Loucy (cell line): Measurements from ENCODE around the gene SGK1.
A peak's percentile ranks its signal among the peaks of the same experiment; 100 is the strongest.
"Not testable (repeated sequence)": the region's sequence is repeated elsewhere in the genome, so short reads cannot be mapped to it uniquely, and the experiment has no call there.

Source experiments
- H2AFZ ChIP-seq: fragments of 200-600 bp; sonication (generic); 2 replicates; pipeline ENCODE4 v1.6.0; 2016; ENCODE audit warnings: antibody characterized with exemption, mild to moderate bottlenecking, low read length, moderate library complexity
- H3F3A ChIP-seq: fragments of 200-600 bp; 2 replicates; pipeline ENCODE4 v1.6.0; 2016; ENCODE audit warnings: antibody characterized with exemption, low read depth, mild to moderate bottlenecking
- H3K27me3 ChIP-seq: fragments of 200-600 bp; sonication (generic); 2 replicates; pipeline ENCODE4 v1.6.1; 2014; ENCODE audit warnings: low read length, mild to moderate bottlenecking; ENCODE audit not compliant: insufficient read depth, poor library complexity, severe bottlenecking
- H3K36me3 ChIP-seq: fragments of 200-600 bp; sonication (generic); 2 replicates; pipeline ENCODE4 v1.6.1; 2016; ENCODE audit warnings: low read length; ENCODE audit not compliant: insufficient read depth
- H3K4me1 ChIP-seq: fragments of 200-600 bp; sonication (generic); 2 replicates; pipeline ENCODE4 v1.5.1; 2014; ENCODE audit warnings: low read length, mild to moderate bottlenecking; ENCODE audit not compliant: insufficient read depth, poor library complexity, severe bottlenecking
- H3K4me2 ChIP-seq: fragments of 200-600 bp; sonication (generic); 2 replicates; pipeline ENCODE4 v1.6.0; 2014; ENCODE audit warnings: antibody characterized with exemption, low read length, low read depth, mild to moderate bottlenecking; ENCODE audit not compliant: poor library complexity, severe bottlenecking
- H3K4me3 ChIP-seq: fragments of 200-600 bp; sonication (generic); 2 replicates; pipeline ENCODE4 v1.5.1; 2014; ENCODE audit warnings: low read length, mild to moderate bottlenecking, mixed read lengths; ENCODE audit not compliant: poor library complexity, severe bottlenecking
- H3K79me2 ChIP-seq: fragments of 200-600 bp; sonication (generic); 2 replicates; pipeline ENCODE4 v1.6.1; 2014; ENCODE audit warnings: low read length; ENCODE audit not compliant: insufficient read depth
- H3K9ac ChIP-seq: fragments of 200-600 bp; sonication (generic); 2 replicates; pipeline ENCODE4 v1.6.0; 2014; ENCODE audit warnings: mild to moderate bottlenecking, low read depth, low read length, moderate library complexity; ENCODE audit not compliant: poor library complexity, severe bottlenecking
- H3K9me2 ChIP-seq: fragments of 200-600 bp; sonication (generic); replicated peaks from 2 replicates; pipeline ENCODE4 v1.6.1; 2016; ENCODE audit warnings: low read depth, low read length, mixed read lengths
- H3K9me3 ChIP-seq: fragments of 200-600 bp; sonication (generic); 2 replicates; pipeline ENCODE4 v1.6.1; 2014; ENCODE audit warnings: mild to moderate bottlenecking, antibody characterized with exemption, low read length, low read depth; ENCODE audit not compliant: insufficient read depth
- H4K20me1 ChIP-seq: fragments of 200-600 bp; sonication (generic); 2 replicates; pipeline ENCODE4 v1.6.0; 2014; ENCODE audit warnings: antibody characterized with exemption, low read length, mild to moderate bottlenecking; ENCODE audit not compliant: insufficient read depth, poor library complexity, severe bottlenecking
- EZH2phosphoT487 ChIP-seq: fragments of 200-600 bp; IDR thresholded peaks from 2 replicates; pipeline ENCODE4 v1.6.1; 2018; ENCODE audit warnings: antibody characterized with exemption, mild to moderate bottlenecking, moderate library complexity, borderline replicate concordance
- TF ChIP-seq, protein P1 (sequence below): fragments of 200-600 bp; sonication (generic); conservative IDR thresholded peaks from 2 replicates; pipeline ENCODE4 v1.5.1; 2014; ENCODE audit warnings: mild to moderate bottlenecking, antibody characterized with exemption, low read length

SGK1 gene

DNA sequence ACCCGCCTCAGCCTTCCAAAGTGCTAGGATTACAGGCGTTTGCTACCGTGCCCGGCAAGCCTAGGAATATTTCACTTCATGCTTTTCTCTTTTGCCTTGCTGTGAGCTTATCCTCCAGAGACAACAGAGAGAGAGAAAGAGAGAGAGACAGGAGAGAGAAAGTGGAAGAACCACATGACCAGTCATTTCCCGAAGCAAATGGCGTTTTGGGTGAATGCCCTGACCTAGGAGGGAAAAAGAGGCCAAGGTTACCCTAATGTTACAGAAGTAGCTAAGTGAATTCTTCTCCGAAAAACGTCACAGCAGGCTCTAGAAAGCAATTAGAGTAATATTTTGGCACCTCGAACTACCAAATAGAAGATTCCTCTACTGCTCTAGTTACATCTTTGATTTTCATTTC is 9.1 kb downstream of the SGK1 start:
- Histone ChIP-seq H3K9me2 (no peaks in the 10 kb centered on the region), H2AFZ (no peak overlapping the region), H3K9ac (no peak overlapping the region), H3K9me3 (no peaks in the 10 kb centered on the region), H3K4me1 (peaks cover 10% of the 10 kb centered on the region), H3K79me2 (no peaks in the 10 kb centered on the region), H3K27me3 (no peaks in the 10 kb centered on the region), H4K20me1 (no peaks in the 10 kb centered on the region), H3K4me3 (no peak overlapping the region), H3K36me3 (no peaks in the 10 kb centered on the region), H3F3A (no peaks in the 10 kb centered on the region), H3K4me2 (no peak overlapping the region)
- TF ChIP-seq, protein P1, sequence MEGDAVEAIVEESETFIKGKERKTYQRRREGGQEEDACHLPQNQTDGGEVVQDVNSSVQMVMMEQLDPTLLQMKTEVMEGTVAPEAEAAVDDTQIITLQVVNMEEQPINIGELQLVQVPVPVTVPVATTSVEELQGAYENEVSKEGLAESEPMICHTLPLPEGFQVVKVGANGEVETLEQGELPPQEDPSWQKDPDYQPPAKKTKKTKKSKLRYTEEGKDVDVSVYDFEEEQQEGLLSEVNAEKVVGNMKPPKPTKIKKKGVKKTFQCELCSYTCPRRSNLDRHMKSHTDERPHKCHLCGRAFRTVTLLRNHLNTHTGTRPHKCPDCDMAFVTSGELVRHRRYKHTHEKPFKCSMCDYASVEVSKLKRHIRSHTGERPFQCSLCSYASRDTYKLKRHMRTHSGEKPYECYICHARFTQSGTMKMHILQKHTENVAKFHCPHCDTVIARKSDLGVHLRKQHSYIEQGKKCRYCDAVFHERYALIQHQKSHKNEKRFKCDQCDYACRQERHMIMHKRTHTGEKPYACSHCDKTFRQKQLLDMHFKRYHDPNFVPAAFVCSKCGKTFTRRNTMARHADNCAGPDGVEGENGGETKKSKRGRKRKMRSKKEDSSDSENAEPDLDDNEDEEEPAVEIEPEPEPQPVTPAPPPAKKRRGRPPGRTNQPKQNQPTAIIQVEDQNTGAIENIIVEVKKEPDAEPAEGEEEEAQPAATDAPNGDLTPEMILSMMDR, result no peak
- no peak for TF ChIP-seq EZH2phosphoT487

DNA sequence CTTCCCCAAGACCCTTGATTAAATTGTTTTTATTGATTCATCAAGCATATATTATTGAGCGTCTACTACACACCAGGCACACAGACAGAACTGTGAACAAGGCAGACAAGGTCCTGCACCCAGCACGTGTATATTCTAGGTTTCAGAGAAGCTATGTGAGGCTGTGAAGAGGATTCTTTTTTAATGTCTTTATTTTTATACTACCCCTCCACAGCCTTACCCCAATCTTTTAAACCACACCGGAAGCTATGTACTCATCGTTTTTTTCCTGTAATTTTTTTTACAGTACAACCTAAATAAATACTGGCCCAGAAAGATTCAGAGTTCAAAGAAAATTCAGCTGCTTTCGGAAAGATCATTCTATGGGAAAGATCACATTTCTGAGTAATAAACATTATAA is 10.0 kb downstream of the SGK1 start:
- Histone ChIP-seq H3K9ac (no peak overlapping the region), H3F3A (no peaks in the 10 kb centered on the region), H3K4me3 (no peak overlapping the region), H3K9me3 (no peaks in the 10 kb centered on the region), H3K4me2 (peak overlapping the region; percentile 5), H3K27me3 (no peaks in the 10 kb centered on the region), H3K4me1 (peaks cover 10% of the 10 kb centered on the region), H3K36me3 (no peaks in the 10 kb centered on the region), H4K20me1 (no peaks in the 10 kb centered on the region), H2AFZ (no peak overlapping the region), H3K9me2 (no peaks in the 10 kb centered on the region), H3K79me2 (no peaks in the 10 kb centered on the region)
- no peak for TF ChIP-seq EZH2phosphoT487
- TF ChIP-seq, protein P1, result no peak

DNA sequence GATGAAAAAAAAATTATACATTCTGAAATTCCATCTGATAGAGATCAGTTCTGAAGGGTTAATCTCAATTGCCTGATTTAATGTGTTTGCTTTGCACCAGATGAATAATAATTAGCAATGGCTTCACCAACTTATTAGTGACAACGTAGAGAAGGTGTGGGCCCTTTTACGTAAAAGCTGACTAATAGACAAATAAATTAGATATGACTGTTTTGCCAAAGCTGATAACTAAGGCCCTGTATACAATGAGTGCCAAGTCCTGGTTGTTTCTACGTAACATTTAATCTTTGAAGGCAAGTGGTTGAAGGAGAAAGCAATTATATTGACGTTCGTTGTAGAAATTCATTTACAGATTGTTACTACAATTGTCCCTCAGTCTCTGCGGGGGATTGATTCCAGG is 10.8 kb downstream of the SGK1 start:
- H3K9me3 ChIP-seq, result no peaks in the 10 kb centered on the region
- peaks cover 10% of the 10 kb centered on the region for H3K4me1 ChIP-seq
- no peaks in the 10 kb centered on the region for H3K79me2 ChIP-seq
- TF ChIP-seq, protein P1, result no peak
- TF ChIP-seq EZH2phosphoT487, result no peak
- H3K4me2 ChIP-seq, result no peak overlapping the region
- no peaks in the 10 kb centered on the region for H3K36me3 ChIP-seq
- no peaks in the 10 kb centered on the region for H3K27me3 ChIP-seq
- H4K20me1 ChIP-seq, result no peaks in the 10 kb centered on the region
- no peaks in the 10 kb centered on the region for H3F3A ChIP-seq
- H3K9ac ChIP-seq, result no peak overlapping the region
- H3K4me3 ChIP-seq, result no peak overlapping the region
- no peaks in the 10 kb centered on the region for H3K9me2 ChIP-seq
- no peak overlapping the region for H2AFZ ChIP-seq

DNA sequence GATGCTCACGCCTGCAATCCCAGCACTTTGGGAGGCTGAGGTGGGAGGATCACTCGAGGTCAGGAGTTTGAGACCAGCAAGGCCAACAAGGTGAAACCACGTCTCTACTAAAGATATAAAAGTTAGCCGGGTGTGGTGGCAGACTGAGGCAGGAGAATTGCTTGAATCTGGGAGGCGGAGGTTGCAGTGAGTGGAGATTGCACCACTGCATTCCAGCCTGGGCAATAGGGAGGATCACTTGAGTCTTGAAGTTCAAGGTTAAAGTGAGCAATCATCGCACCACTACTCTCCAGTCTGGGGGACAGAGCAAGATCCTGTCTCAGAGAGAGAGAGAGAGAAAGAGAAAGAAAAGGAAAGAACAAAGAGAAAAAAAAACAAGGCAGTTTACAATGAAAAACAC is 13.5 kb downstream of the SGK1 start:
- H3K36me3 ChIP-seq, H3K79me2 ChIP-seq, H3K9me2 ChIP-seq, H3K9me3 ChIP-seq, H3K4me3 ChIP-seq, H3K9ac ChIP-seq, H3K27me3 ChIP-seq, H2AFZ ChIP-seq, H3F3A ChIP-seq, H4K20me1 ChIP-seq, H3K4me2 ChIP-seq: not testable (repeated sequence)
- H3K4me1 ChIP-seq, result peaks cover 10% of the 10 kb centered on the region
